MV-4-11 (cell line): ENCODE measurements around the gene PIM2.
A peak's percentile ranks its signal among the peaks of the same experiment; 100 is the strongest.

ENCODE experiments used
- DNase-seq: peaks from one replicate; lab custom pipeline; 2025; lab: John Stamatoyannopoulos, UW

PIM2 gene

DNA sequence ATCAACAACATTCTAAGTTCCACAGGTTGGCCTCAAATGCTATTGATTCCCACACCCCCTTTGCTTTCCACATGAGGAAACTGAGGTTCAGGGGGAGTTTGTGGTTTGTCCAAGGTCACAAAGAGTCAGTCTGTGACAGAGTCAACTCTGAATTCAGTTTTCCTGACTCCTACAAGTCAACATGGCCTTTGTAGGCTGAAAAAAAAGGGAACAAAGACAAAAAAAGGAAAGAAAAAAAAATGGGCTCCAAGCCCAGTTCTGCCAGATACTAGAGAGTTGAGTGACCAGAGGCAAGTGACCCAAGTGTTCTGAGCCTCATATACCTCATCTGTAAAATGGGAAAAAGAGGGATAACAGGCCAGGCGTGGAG lies 16.5 kb upstream of the PIM2 start:
- DNase-seq, result no peak

DNA sequence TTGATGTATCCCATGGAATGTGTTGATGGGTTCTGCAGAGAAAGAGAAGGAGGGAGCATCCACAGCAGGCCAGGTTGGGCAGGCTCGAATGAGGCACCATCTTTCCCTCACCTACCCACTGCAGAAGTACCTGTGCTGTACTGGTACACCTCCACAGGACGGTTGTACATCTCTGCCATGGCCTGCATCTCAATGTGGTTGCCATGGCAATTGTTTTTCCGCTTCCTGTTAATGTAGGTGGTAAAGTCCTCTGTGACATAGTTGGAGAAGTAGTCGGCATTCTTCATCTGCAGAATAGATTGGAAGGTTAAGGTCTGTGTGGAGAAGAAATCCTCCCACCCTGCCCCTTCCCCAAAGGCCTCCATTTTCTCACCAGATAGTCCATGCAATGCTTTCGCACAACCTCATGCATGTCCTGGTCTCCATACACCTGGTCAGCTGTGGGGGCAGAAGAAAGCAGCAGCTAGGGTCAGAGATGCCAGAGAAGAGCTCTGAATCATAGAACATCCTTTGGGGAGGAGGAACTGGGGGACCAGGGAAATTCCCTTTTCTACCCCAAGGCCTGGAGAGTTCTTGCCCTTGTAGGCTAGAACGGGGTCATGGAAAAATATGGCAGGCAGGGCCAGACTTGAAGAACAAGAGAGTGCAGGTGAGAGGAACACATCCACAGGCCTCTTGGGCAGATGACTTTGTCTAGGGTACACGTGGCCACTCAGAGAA lies 15.9 kb upstream of the PIM2 start:
- DNase-seq, result no peak

DNA sequence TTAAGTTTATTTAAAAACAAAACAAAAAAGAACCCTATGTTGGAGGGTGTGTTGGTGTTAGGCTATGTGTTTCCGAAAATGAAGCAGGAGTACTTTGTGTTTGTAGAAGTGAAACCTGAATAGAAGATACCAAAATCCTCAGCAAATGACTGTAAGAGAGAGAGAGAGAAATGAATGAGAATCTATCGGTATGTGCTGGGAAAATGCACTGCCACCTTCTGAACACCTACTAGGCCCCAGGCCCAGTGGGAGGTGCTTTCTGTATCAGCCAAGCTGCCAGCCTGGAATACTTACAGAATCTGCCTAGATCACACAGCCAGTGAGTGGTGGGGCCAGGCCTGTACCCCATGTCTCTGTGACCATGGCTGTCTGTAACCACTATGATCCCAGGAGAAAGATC lies 14.9 kb upstream of the PIM2 start:
- DNase-seq, result peak; percentile 22

DNA sequence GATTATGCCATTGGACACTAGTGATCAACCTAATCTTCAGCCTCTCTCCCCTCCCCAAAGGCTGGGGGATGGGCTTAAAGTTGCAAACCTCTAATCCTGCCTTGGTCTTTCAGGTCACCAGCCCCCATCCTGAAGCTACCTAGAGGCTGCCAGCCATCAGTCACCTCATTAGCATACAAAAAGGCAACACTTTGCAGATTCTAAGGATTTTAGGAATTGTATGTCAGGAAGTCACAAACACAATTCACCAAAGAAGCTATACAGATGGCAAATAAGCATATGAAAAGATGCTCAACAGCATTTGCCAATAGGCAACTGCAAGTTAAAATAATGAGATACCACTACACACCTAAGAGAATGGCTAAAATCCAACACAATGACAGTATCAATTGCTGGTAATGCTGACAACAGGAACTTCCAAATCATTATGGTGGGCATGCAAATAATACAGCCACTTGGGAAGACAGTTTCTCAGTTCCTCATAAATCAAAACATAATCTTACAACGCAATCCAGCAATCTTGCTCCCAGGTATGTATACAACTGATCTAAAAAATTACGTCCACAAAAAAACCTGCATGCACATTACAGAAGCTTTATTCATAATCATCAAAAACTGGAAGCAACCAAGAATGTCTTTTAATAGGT lies 9.0 kb upstream of the PIM2 start:
- no peak for DNase-seq

DNA sequence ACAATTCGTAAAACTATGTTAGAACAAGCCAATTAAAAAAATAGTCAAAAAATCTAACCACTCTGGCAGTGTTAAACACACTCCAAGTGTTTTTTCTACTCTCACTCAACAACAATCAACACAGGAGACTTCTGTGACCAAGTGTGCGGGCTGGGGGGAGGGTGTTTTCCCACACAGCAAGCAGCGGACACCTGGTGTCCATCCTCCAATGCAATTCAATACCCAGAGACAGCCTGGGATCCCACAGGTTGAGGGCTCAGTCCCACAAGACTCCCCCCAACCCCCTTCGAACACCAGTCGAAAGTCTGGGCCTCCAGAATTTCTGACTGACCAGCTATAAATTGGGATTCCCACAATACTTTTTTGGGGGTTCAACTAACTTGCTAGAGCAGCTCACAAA lies 8.3 kb upstream of the PIM2 start:
- DNase-seq, result no peak

DNA sequence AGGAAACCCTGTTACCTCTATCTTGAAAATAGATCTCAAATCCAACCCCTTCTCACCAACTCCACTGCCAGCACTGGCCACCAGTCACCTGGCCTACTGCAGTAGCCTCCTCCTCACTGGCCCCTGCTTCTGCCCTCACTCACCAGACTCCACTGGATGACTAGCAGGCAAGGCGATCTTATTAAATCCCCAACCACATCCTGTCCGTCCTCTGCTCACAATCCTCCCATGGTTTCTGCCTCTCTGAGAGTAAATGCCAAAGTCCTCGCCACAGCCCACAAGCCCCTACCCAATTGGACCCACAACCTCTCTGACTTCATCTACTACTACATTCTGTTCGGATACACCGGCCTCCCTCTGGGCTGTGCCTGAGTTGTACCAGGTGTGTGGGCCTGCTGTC lies 5.4 kb upstream of the PIM2 start:
- no peak for DNase-seq

DNA sequence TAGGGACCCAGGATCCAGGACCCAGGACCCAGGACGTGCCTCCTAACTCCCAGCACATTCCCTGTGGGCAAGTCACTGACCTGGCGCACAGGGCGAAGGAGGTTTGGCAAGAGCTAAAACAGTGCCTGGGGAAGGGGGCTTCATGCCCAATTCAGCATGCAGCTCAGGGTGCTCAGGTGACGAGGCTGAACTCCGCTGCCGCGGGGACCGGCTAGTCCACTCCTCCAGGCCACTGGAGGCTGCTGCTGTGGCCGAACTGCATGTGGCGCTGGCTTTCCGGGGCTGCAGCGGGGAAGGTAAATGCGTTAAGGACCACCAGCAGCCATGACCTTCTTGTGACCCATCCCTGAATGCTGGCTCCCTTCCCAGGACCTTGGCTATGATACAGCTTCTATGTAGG lies 4.9 kb upstream of the PIM2 start:
- DNase-seq, result no peak

DNA sequence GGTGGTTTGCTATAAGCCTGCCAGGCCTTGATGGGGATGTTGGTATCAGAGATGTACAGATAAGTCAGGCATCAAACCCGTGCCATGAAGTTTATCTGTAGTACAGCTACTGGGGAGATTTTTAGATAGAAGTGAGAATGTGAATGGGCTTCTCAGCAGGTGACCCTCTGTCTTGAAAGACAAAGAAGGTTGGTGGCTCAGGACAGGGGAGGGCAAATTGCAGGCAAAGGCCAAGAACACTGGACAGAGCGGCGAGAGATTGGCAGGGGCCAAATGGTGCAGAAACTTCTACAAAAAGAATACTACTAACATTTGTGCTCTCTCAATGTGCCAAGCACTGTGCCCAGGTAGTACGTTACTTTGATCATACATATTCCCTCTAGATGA lies 1.9 kb upstream of the PIM2 start:
- no peak for DNase-seq

DNA sequence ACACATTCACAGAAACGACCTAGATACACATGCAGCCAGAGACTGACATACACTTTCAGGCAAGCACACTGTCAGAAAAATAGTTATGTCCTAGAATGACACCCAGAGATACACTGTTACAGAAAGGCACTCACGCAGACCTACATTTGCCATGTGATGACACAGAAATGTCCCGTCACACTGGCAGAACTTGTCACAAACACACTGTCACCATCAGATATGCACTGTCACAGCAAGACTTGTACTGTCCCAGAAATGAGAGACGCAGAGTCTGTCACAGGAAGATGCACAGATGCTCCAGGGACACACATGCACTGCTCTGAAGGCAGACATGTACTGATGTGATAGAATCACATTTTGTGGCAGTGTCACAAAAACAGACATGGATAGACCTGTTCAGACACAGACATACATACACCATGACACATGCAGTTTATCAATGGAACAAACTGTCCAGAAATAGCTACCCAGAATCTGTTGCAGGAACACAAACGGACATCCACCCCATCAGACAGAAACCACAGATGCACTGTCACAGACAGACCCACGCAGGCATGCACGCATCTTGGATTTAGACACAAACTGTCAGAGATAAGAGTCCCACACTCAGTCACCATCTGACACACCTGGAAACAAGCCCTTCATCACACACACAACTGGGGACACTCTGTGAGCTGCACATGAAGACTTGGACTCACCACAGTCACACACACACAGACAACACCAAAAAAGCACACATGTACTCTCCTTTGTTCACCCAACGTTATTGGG lies 1.3 kb upstream of the PIM2 start:
- peak; percentile 46 for DNase-seq

DNA sequence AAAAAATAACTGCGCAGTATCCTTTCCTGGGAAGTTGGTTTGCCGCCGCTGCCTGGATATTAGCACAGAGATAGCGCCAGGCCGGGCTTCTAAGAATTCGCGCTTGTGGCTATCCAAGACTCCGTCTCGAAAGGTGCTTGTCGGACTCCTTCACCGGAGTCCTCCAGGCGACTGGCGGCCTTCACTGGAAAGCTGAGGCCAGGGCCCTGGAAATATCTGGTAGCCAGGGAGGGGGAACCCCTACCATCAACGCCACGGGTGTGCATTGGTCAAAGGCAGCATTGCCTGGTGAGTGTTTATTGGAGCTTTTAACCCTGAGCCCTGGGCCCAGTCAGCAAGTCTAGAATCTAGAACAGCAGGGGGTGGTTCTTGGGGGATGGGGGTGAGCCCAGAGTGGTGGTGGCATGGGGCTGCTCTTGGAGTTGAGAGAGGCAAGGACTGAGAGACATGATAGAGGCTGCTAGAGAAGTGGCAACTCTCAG lies 577 bp upstream of the PIM2 start:
- no peak for DNase-seq

DNA sequence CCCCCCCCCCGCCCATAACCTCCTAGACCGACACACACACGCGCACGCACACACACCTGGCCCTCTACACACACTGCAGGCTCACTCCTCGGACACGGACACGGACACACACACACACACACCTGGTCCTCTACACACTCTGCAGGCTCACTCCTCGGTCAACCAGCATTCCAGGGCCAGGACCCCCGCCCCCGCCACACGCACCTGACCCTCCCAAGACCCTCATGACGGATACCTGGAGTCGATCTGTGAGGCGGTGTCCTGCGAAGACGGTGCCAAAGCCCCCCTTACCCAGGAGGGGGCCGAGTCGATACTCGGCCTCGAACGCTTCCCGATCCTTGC lies 552 bp downstream of the PIM2 start:
- no peak for DNase-seq

DNA sequence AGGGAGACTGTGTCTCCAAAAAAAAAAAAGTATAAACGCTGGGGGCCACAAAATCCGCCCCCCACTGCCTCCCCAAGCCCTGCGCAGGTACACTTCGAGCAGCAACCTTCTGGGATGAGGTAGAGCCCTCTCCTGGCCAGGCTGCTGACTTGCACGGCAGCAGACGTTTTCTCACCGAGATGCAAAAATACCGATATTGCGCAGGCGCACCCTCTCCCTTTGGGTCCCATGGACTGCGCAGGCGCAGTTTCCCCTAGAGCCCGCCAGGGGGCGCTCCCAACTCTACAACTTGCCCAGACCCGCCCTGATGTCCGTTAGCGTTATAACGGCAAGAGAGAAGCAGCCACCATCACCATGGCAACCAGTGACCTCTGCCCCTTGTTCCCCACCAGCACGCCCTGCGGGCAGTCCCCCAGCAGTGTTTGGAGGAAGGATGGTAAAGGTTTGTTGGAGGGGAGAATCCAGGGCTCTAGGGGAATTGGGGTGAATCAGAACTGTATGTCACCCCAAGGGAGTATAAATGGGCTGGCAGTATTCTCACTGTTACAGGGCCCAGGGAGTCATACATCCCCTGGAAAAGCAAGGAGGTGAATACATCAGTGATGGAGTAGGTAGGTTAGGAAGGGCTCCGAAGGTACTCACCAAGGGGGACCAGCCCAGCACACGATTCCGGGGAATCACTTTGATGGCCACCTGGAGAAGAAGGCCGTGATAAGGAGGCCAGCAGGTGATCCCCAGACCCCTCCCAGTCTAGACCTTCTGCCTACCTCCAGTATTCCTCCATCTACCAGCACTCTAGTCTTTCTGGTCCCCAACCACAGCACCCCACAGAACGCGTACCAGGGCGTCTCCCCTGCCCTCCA lies 1.5 kb downstream of the PIM2 start:
- DNase-seq, result peak; percentile 91

DNA sequence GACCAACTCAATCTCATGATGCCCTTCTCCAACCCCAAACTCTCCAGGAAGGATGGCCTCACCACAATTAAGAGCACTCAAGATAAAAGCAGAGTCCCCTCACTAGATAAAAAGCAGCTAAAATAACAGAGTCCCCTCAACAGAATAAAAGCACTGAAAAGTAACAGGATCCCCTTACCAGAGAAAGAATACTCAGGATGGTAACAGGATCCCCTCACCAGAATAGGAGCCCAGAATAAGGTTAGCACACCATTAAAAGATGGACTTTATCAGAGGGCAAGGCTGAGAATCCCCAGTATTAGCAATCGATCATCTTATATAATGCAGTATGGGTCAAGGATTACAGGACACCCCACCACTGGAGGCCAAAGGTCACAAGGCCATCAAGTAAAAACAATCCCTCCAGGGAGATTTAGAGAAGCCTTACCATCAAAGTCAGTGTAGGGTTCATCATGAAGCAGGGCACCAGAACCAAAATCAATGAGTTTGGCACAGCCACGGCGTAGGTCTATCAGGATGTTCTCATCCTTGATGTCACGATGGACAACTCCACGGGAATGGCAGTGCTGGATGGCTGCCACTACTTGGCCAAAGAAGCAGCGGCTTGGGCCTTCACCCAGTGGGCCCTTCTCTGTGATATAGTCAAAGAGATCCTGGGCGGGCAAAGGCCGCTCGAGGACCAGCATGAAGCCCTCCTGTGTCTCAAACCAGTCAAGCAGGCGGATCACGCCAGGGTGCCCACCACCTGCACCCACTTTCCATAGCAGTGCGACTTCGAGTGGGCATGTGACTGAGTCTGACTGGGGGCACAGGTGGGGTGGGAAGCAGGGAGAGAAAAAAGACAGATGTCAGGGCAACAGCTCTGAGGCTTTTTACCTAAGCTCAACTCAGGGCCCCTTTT lies 4.0 kb downstream of the PIM2 start:
- DNase-seq, result no peak

DNA sequence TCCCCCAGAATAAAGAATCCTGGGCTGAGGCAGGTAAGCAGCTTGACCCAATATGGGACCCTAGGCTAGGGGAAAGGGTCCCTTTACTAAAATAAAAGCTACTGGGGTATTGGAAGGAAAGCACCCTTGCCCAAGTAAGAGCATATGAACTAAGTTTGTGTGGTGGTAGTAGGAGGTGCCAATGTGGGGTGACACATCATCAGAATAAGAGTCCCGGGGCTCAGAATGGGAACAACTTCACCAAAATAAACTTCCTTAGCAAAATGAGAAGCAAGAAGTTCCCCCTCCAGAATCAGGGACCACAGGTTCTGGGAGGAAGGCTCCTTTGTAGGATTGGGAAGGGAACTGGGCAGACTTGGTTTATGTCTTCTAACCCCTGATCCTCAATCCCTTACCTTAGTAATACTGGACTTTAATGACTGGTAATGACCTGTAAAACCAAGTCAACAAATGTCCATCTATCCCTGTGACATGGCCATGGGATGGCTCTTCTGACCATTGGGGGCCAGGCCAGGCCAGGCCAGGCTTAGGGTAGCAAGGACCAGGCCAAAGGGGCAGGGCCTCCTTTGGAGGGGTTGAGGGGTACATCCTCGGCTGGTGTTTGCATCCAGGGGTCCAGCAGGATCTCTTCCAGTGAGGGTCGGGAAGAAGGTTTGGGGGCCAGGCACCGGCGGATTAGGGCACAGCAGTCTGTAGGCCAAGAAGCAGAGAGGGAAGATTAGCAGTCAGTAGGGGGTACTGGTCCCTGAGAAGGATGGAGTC lies 5.0 kb downstream of the PIM2 start:
- no peak for DNase-seq

DNA sequence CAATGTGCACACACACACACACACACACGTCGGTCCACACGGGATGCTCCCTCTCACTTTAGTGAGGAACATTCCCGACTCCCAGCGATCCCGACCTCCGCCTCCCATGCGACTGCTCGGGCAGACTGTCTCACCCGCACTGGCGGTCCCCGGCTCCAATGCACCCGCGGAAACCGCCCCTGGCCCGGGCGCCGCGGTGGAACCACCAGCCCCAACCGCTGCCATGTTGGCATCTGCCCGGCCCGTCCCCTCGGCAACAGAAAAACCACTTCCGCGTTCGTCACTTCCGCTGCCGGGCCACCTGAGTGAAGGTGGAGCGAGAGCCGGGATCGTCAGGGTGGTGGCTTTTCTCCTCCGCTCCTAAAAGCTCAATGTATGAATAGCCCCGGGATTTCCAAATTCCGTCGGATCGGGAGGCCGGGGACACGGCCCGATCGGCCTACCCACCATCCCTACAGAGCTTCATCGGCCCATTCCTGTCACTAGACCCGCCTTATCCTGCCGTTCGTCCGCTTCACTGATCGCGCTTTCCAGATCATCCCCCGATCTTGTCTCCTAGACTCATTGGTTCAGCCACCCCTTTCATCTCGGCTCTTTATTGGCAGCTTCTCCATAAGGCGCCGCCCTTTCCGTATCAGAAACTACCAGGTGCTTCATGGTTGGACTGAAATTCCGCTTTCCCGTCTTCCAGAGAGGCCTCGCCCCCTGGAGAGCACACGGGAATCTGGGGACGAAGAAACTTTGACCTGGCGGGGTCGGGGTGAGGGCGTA lies 7.2 kb downstream of the PIM2 start, which contains the start of gene SLC35A2:
Gene SLC35A2, minus strand, starts transcription at position 235 of the 771 bp plus-strand sequence. Its CDS starts 10 bp downstream, at position 225.
- DNase-seq, result peak; percentile 68

DNA sequence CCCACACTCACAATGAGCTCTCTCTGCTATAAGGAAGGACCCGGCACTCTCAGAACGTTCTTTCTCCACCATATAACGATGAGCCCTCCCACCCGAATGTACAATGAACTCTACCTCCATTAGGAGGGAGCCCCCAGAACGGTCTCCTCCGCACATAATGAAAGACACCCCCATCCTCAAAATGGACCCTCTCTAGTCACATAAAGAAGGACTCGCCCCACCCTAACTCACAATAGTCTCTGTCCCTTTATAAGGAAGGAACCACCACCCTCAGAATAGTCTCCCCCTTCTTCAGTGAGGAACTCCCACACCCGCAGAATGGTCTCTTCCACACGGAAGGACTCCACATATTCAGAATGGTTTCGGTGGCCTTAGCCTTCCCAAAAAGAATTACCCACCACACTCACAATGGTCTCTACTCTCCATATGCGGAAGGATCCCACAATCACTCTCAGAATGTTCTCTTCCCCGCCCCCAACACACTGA lies 7.9 kb downstream of the PIM2 start:
- peak; percentile 55 for DNase-seq

DNA sequence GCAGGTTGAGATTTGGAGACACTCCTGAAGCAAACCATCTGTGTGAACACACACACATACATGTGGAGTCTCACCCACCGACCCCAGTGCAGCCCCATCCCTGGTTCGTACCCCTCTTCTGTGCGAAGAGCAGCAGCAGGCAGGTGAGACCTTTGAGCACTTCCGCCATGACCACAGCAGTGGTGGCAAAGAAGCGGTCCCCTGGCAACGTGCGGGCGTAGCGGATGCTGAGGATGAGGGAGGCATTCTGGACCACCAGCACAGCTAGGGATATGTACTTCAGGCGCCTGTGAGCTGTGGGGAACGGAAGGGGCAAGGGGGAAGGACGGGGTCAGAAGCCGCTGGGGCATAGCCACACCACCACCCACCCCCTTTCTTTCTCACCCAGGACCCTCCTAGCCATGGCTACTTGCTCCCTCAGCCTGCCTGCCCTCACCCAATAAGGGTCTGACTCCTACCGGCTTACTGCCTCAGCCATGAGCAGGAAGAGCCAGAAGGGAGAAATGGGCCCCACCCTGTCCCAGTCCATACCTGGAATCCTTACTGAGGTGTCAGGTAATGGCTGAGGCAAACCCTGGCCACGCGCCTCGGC lies 9.0 kb downstream of the PIM2 start:
- DNase-seq, result no peak

DNA sequence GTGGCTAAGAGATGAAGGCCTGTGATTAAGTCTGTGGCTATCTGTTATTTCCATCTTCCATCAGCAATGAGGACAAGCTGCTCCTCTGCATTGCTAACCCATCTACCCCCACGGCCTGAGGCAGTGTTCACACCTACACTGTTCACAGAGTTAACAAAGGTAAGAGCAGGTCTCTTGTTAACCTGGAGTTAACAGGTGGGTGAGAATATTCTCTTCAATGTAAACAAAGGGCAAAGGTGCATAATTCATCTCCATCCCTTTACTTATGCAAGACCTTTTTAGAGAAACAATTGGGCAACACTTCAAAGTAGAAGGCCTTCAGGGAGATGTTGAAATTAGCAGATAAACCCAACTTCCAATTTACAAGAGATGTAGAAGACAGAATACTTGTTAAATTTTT lies 10.2 kb downstream of the PIM2 start:
- no peak for DNase-seq
